ENCODE results near the gene ZBTB7A.
A peak's percentile ranks its signal among the peaks of the same experiment; 100 is the strongest.

The ZBTB7A gene

GRCh38 chr19:4034048-4035017 lies 32.4 kb downstream of the ZBTB7A start:
- TF ChIP-seq TAF1 (IDR thresholded peaks at IDR 0.05; ENCODE audit: low read depth) (no peak), FOXM1 (IDR thresholded peaks at IDR 0.05; ENCODE audit: borderline replicate concordance, low read depth) (no peak), EGR1 (IDR thresholded peaks at IDR 0.05) (no peak), YY1 (IDR thresholded peaks at IDR 0.05; ENCODE audit: low read depth) (no peak), RAD21 (IDR thresholded peaks at IDR 0.05; ENCODE audit: low read depth) (no peak), MAX (IDR thresholded peaks at IDR 0.05) (no peak), EP300 (IDR thresholded peaks at IDR 0.05; ENCODE audit: borderline replicate concordance) (no peak), ZBTB7A (IDR thresholded peaks at IDR 0.05; ENCODE audit: low read depth) (no peak), CREB1 (IDR thresholded peaks at IDR 0.05; ENCODE audit: low read depth) (no peak), TEAD4 (IDR thresholded peaks at IDR 0.05) (no peak), NFIC (IDR thresholded peaks at IDR 0.05) (no peak), USF1 (IDR thresholded peaks at IDR 0.05) (no peak), TCF12 (IDR thresholded peaks at IDR 0.05; ENCODE audit: low read depth) (no peak), CEBPB (IDR thresholded peaks at IDR 0.05) (no peak)
- TF ChIP-seq, protein P1, sequence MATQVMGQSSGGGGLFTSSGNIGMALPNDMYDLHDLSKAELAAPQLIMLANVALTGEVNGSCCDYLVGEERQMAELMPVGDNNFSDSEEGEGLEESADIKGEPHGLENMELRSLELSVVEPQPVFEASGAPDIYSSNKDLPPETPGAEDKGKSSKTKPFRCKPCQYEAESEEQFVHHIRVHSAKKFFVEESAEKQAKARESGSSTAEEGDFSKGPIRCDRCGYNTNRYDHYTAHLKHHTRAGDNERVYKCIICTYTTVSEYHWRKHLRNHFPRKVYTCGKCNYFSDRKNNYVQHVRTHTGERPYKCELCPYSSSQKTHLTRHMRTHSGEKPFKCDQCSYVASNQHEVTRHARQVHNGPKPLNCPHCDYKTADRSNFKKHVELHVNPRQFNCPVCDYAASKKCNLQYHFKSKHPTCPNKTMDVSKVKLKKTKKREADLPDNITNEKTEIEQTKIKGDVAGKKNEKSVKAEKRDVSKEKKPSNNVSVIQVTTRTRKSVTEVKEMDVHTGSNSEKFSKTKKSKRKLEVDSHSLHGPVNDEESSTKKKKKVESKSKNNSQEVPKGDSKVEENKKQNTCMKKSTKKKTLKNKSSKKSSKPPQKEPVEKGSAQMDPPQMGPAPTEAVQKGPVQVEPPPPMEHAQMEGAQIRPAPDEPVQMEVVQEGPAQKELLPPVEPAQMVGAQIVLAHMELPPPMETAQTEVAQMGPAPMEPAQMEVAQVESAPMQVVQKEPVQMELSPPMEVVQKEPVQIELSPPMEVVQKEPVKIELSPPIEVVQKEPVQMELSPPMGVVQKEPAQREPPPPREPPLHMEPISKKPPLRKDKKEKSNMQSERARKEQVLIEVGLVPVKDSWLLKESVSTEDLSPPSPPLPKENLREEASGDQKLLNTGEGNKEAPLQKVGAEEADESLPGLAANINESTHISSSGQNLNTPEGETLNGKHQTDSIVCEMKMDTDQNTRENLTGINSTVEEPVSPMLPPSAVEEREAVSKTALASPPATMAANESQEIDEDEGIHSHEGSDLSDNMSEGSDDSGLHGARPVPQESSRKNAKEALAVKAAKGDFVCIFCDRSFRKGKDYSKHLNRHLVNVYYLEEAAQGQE (IDR thresholded peaks at IDR 0.05; ENCODE audit: low read depth), result no peak

- TF ChIP-seq TEAD4 (IDR thresholded peaks at IDR 0.05) (no peak), USF1 (IDR thresholded peaks at IDR 0.05) (no peak), EP300 (IDR thresholded peaks at IDR 0.05; ENCODE audit: borderline replicate concordance) (no peak), FOXM1 (IDR thresholded peaks at IDR 0.05; ENCODE audit: borderline replicate concordance, low read depth) (no peak), TCF12 (IDR thresholded peaks at IDR 0.05; ENCODE audit: low read depth) (no peak), MAX (IDR thresholded peaks at IDR 0.05) (no peak), EGR1 (IDR thresholded peaks at IDR 0.05) (no peak), CEBPB (IDR thresholded peaks at IDR 0.05) (no peak)
These were observed 33.4 kb downstream of the ZBTB7A start for GRCh38 chr19:4033028-4033956.

DNA sequence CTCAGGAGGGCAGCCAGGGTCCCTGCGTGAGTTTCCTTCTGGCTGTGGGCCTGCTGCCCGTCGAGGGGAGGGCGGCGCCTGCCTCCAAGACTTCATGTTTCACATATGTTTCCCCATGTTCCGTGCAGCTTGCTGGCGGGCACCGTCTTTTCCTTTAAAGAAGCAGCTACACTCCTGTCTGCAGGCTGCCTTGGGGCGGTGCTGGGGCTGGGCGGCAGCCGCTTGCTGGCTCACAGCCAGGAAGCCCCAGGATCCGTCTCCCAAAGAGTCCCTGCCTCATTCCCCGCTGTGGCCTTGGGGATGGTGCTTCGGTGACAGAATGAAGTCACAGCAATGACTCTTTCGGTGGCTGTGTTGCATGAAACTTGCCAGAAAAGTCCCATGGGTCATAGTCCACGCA lies 34.3 kb downstream of the ZBTB7A start:
- TF ChIP-seq NFIC (IDR thresholded peaks at IDR 0.05), result peak; percentile 50
- TF ChIP-seq EGR1 (IDR thresholded peaks at IDR 0.05), result no peak

DNA sequence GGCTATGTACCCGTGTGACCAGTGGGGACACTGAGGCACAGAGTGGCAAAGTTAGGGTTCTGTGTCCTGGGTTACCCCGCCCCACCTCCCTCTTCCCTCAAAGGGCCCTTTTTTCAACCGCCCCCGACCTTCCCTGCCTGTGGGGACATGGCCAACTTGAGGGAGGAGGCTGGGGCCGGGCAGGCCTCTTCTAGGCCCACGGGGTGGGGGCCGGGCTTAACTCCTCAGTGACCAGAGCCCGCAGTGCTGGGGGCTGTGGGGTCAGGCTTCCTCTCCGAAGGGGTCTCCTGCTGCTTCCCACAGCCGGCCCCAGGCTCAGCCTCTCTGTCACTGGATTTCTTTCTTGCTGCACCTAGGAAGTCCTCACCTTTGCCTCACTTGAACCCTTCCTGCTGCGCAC lies 35.3 kb downstream of the ZBTB7A start:
- no peak for TF ChIP-seq YY1 (IDR thresholded peaks at IDR 0.05; ENCODE audit: low read depth)

DNA sequence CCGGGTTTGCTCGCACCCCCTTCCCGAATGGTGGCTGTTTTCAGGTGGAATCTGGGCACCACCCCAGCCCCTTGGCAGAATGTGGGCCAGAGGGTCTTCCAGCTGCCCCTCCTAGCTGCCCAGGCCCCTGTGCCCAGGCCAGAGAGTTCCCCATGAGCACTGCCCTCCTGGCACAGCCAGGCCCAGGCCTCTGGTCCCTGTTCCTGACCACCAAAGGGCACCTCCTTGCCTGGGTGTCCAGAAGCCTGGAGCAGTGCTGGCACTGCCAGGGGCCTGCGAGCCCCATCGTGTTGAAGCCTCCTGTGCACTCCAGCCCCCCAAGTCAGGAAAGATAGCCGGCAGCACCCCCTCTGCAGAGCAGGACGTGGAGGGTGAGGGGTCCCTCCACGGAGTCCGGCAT lies 35.7 kb downstream of the ZBTB7A start:
- TF ChIP-seq, protein P1 (IDR thresholded peaks at IDR 0.05; ENCODE audit: low read depth), result no peak
- TF ChIP-seq CEBPB (IDR thresholded peaks at IDR 0.05) (no peak), EGR1 (IDR thresholded peaks at IDR 0.05) (no peak), YY1 (IDR thresholded peaks at IDR 0.05; ENCODE audit: low read depth) (no peak), USF1 (IDR thresholded peaks at IDR 0.05) (no peak)
